CD14-positive monocyte (primary cell): Measurements from ENCODE around the gene ELK1. TPM values are rescaled to one million over a fixed set of nuclear protein-coding genes. Genes with fewer than 3 reads are reported as not detected.

Experiments
- DNase-seq, 3 donors: peaks; one replicate each; pipeline ENCODE4 v3.0.0-alpha.2; 2011 to 2022
- H2AFZ ChIP-seq: 2 replicates; pipeline ENCODE4 v1.6.0; 2012; ENCODE audit warnings: mild to moderate bottlenecking, low read depth, low read length, inconsistent platforms; ENCODE audit not compliant: insufficient read depth, poor library complexity, severe bottlenecking
- H3K27ac ChIP-seq, 2 donors: 1 replicate in 1 of 2; 2 replicates in 1 of 2; pipeline ENCODE4 v1.5.1; 2012 to 2013; ENCODE audit warnings: low read length in 2 of 2, control low read depth in 1 of 2, inconsistent platforms in 1 of 2, low read depth in 1 of 2, mild to moderate bottlenecking in 1 of 2
- H3K27me3 ChIP-seq, 2 donors: one replicate each; pipeline versions ENCODE4 v1.6.0 to v1.6.1; 2011 to 2013; ENCODE audit warnings: low read length in 2 of 2; ENCODE audit not compliant: control insufficient read depth in 2 of 2, insufficient read depth in 2 of 2
- H3K36me3 ChIP-seq, 2 donors: replicated peaks in 1 of 2; 1 replicate in 1 of 2; 2 replicates in 1 of 2; pipeline versions ENCODE4 v1.5.1 to v1.6.1; 2012 to 2013; ENCODE audit warnings: low read length in 2 of 2, control low read depth in 1 of 2, inconsistent platforms in 1 of 2, mild to moderate bottlenecking in 1 of 2; ENCODE audit not compliant: insufficient read depth in 2 of 2, control insufficient read depth in 1 of 2
- H3K4me1 ChIP-seq, 2 donors: 1 replicate in 1 of 2; 2 replicates in 1 of 2; pipeline versions ENCODE4 v1.5.1 to v1.6.1; 2012 to 2013; ENCODE audit warnings: low read length in 2 of 2, control low read depth in 1 of 2, inconsistent platforms in 1 of 2, mild to moderate bottlenecking in 1 of 2, moderate library complexity in 1 of 2; ENCODE audit not compliant: insufficient read depth in 2 of 2, control insufficient read depth in 1 of 2
- H3K4me2 ChIP-seq: replicated peaks from 2 replicates; pipeline ENCODE3; 2012; ENCODE audit warnings: low read length, moderate library complexity, mild to moderate bottlenecking; ENCODE audit not compliant: poor library complexity, severe bottlenecking; ENCODE audit errors: extremely low read depth
- H3K4me3 ChIP-seq, 3 experiments: fragments of 200-600 bp in 1 of 3; sonication (generic) in 1 of 3; replicated peaks in 1 of 3; 1 replicate in 2 of 3; 2 replicates in 1 of 3; pipeline ENCODE4 v1.5.1; 2011 to 2013; ENCODE audit warnings: low read length in 3 of 3, mild to moderate bottlenecking in 3 of 3, control low read depth in 2 of 3, low read depth in 2 of 3, inconsistent platforms in 1 of 3, moderate library complexity in 1 of 3
- H3K79me2 ChIP-seq: 2 replicates; pipeline ENCODE4 v1.6.0; 2012; ENCODE audit warnings: mild to moderate bottlenecking, control low read depth, inconsistent platforms, low read length, moderate library complexity; ENCODE audit not compliant: insufficient read depth
- H3K9ac ChIP-seq: 2 replicates; pipeline ENCODE4 v1.6.0; 2017; ENCODE audit warnings: low read length, mild to moderate bottlenecking; ENCODE audit not compliant: insufficient read depth, poor library complexity, severe bottlenecking
- H3K9me3 ChIP-seq, 2 donors: replicated peaks in 1 of 2; 1 replicate in 1 of 2; 2 replicates in 1 of 2; pipeline versions ENCODE4 v1.5.1 to v1.6.1; 2012 to 2013; ENCODE audit warnings: low read length in 2 of 2, control low read depth in 1 of 2; ENCODE audit not compliant: control insufficient read depth in 1 of 2, insufficient read depth in 1 of 2
- H4K20me1 ChIP-seq: 2 replicates; pipeline ENCODE4 v1.6.0; 2012; ENCODE audit warnings: mild to moderate bottlenecking, low read length, control low read depth, moderate library complexity; ENCODE audit not compliant: insufficient read depth
- H3K27ac Mint-ChIP-seq, 7 donors: one replicate each; pipeline ENCODE4 v1.8.0; 2020; ENCODE audit warnings: mild to moderate bottlenecking in 7 of 7, mixed read lengths in 7 of 7, moderate library complexity in 6 of 7, inconsistent platforms in 2 of 7
- H3K27me3 Mint-ChIP-seq, 3 donors: one replicate each; pipeline ENCODE4 v1.8.0; 2021 to 2022; ENCODE audit warnings: low read depth in 3 of 3, mild to moderate bottlenecking in 3 of 3, mixed read lengths in 3 of 3, moderate library complexity in 3 of 3, inconsistent platforms in 1 of 3
- H3K36me3 Mint-ChIP-seq, 2 donors: one replicate each; pipeline ENCODE4 v1.8.0; 2020; ENCODE audit warnings: mixed read lengths in 2 of 2, inconsistent platforms in 1 of 2, mild to moderate bottlenecking in 1 of 2
- H3K4me1 Mint-ChIP-seq: one replicate; pipeline ENCODE4 v1.8.0; 2020; ENCODE audit warnings: mild to moderate bottlenecking, mixed read lengths
- H3K4me3 Mint-ChIP-seq, 2 donors: one replicate each; pipeline ENCODE4 v1.8.0; 2020; ENCODE audit warnings: mild to moderate bottlenecking in 2 of 2, mixed read lengths in 2 of 2, moderate library complexity in 1 of 2
- H3K9me3 Mint-ChIP-seq, 7 donors: one replicate each; pipeline ENCODE4 v1.8.0; 2020 to 2022; ENCODE audit warnings: mixed read lengths in 7 of 7, mild to moderate bottlenecking in 6 of 7, moderate library complexity in 6 of 7, inconsistent platforms in 2 of 7
- CTCF ChIP-seq: fragments of 200-600 bp; IDR thresholded peaks from one replicate; pipeline ENCODE4 v1.8.0; 2022; ENCODE audit warnings: antibody characterized with exemption, mild to moderate bottlenecking
- WGBS: methylation state at CpG from one replicate; pipeline ENCODE4 v1.1.5; 2013; ENCODE audit warnings: missing lambda C conversion rate; ENCODE audit not compliant: insufficient coverage; 5-methylcytosine and 5-hydroxymethylcytosine counted together
- intact Hi-C, 2 donors: fragments of 100-400 bp; cut with micrococcal nuclease; formaldehyde crosslinking; loops; one replicate each; pipeline versions ENCODE4 v1.15.0 to v1.15.1; 2023
- polyA plus RNA-seq, 3 donors: library from polyadenylated mRNA; depleted of rRNA in 1 of 3; unstranded in 2 of 3; stranded (reverse) in 1 of 3; fragments of 300-500 nt in 2 of 3; fragments of >200 nt in 1 of 3; fragmentation: Illumina TruSeq in 2 of 3; gene quantifications; 1 replicate in 2 of 3; 2 replicates in 1 of 3; pipeline ENCODE4 v1.2.3, GENCODE V29; 2012 to 2021

The ELK1 gene
- polyA plus RNA-seq, 3 donors = 9.5 to 11.9 (median 10.7) TPM

- 94% methylated on average over 3 of the region's 5 CpGs for WGBS
Observed at GRCh38 chrX:47614618-47615017, 35.7 kb downstream of the ELK1 start.

DNA sequence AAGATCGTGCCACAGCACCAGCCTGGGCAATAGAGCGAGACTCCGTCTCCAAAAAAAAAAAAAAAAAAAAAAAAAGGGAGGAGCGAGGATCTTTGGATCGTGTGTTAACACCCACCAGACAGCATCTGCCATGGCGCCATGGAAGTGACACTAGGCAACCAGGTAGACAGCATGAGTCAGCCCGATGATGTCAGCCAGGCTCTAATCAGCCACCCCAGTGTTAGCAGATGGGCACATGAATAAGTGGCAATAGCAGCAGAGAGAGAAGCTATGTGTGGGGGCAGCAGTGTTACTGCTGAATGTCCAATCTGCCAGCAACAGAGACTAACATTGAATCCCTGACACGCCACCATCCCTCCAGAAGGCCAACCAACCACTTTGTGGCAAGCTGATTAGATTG, 37.3 kb downstream of the ELK1 start:
- TF ChIP-seq CTCF = no peak
- Mint-ChIP-seq H3K9me3 (peaks cover 0 to 9% (median 2%) of the 10 kb centered on the region in 7 donors), H3K27me3 (peaks cover 5 to 9% (median 6%) of the 10 kb centered on the region in 3 donors), H3K27ac (no peak overlapping the region), H3K4me1 (peaks cover 28% of the 10 kb centered on the region), H3K36me3 (no peaks in the 10 kb centered on the region), H3K4me3 (no peak overlapping the region)
- H3K27me3 ChIP-seq = peaks cover 0 to 4% of the 10 kb centered on the region in 2 donors
- H3K4me1 ChIP-seq = peaks cover 26 to 27% of the 10 kb centered on the region in 2 donors
- H3K36me3 ChIP-seq = no peaks in the 10 kb centered on the region
- intact Hi-C loops = no loop called here
- no peak for DNase-seq
- WGBS = 93% methylated on average over 2 of the region's 8 CpGs
- H3K4me3 ChIP-seq = no peak overlapping the region
- no peaks in the 10 kb centered on the region for H3K9me3 ChIP-seq
- no peak overlapping the region for H3K4me2 ChIP-seq
- H3K9ac ChIP-seq = no peak overlapping the region
- no peak overlapping the region for H3K27ac ChIP-seq
- no peaks in the 10 kb centered on the region for H4K20me1 ChIP-seq
- no peaks in the 10 kb centered on the region for H3K79me2 ChIP-seq
- H2AFZ ChIP-seq = no peak overlapping the region

More at GRCh38 chrX:47614618-47615017, 35.7 kb downstream of the ELK1 start:
- no peak overlapping the region for H3K9ac ChIP-seq
- H3K4me3 ChIP-seq = no peak overlapping the region
- no peak overlapping the region for H2AFZ ChIP-seq
- intact Hi-C loops = loop anchor here in 1 of 2 donors (5.0 kb wide), 1 partner anchor 37 kb away; no protein-coding TSS in a partner anchor
- H3K9me3 ChIP-seq = no peaks in the 10 kb centered on the region
- H3K27ac ChIP-seq = no peak overlapping the region
- H3K79me2 ChIP-seq = no peaks in the 10 kb centered on the region
- peaks cover 0 to 11% (median 2%) of the 10 kb centered on the region in 7 donors for H3K9me3 Mint-ChIP-seq
- no peaks in the 10 kb centered on the region for H3K36me3 Mint-ChIP-seq
- no peaks in the 10 kb centered on the region for H4K20me1 ChIP-seq
- H3K27ac Mint-ChIP-seq = no peak overlapping the region
- DNase-seq = no peak
- no peak overlapping the region for H3K4me3 Mint-ChIP-seq
- TF ChIP-seq CTCF = no peak
- H3K36me3 ChIP-seq = no peaks in the 10 kb centered on the region
- peaks cover 17% of the 10 kb centered on the region for H3K4me1 Mint-ChIP-seq
- peaks cover 11 to 16% of the 10 kb centered on the region in 2 donors for H3K4me1 ChIP-seq
- peaks cover 8 to 18% (median 10%) of the 10 kb centered on the region in 3 donors for H3K27me3 Mint-ChIP-seq
- no peak overlapping the region for H3K4me2 ChIP-seq
- H3K27me3 ChIP-seq = peaks cover 0 to 6% of the 10 kb centered on the region in 2 donors
